IgD-negative memory B cell (primary cell): ENCODE measurements around the gene DUOXA1. TPM values are rescaled to one million over a fixed set of nuclear protein-coding genes. Genes with fewer than 3 reads are reported as not detected.

ENCODE experiments used
- H3K27ac Mint-ChIP-seq, 3 donors: one replicate each; pipeline ENCODE4 v1.8.0; 2020 to 2022; ENCODE audit warnings: mild to moderate bottlenecking in 3 of 3, mixed read lengths in 3 of 3, moderate library complexity in 1 of 3
- H3K27me3 Mint-ChIP-seq: one replicate; pipeline ENCODE4 v1.8.0; 2021; ENCODE audit warnings: mixed read lengths
- H3K36me3 Mint-ChIP-seq: one replicate; pipeline ENCODE4 v1.8.0; 2020; ENCODE audit warnings: mild to moderate bottlenecking, mixed read lengths
- H3K4me1 Mint-ChIP-seq, 3 donors: one replicate each; pipeline ENCODE4 v1.8.0; 2020 to 2022; ENCODE audit warnings: mixed read lengths in 3 of 3, mild to moderate bottlenecking in 1 of 3
- H3K4me3 Mint-ChIP-seq, 4 donors: one replicate each; pipeline ENCODE4 v1.8.0; 2020 to 2022; ENCODE audit warnings: mild to moderate bottlenecking in 4 of 4, mixed read lengths in 4 of 4, moderate library complexity in 3 of 4
- H3K9me3 Mint-ChIP-seq, 3 donors: one replicate each; pipeline ENCODE4 v1.8.0; 2020 to 2021; ENCODE audit warnings: mixed read lengths in 3 of 3, mild to moderate bottlenecking in 1 of 3
- polyA plus RNA-seq: library from polyadenylated mRNA; unstranded; fragments of 300-500 nt; fragmentation: Illumina TruSeq; gene quantifications from one replicate; pipeline ENCODE4 v1.2.3, GENCODE V29; 2021

Gene DUOXA1
- polyA plus RNA-seq, 1 donor from 2014 or later = not detected

DNA sequence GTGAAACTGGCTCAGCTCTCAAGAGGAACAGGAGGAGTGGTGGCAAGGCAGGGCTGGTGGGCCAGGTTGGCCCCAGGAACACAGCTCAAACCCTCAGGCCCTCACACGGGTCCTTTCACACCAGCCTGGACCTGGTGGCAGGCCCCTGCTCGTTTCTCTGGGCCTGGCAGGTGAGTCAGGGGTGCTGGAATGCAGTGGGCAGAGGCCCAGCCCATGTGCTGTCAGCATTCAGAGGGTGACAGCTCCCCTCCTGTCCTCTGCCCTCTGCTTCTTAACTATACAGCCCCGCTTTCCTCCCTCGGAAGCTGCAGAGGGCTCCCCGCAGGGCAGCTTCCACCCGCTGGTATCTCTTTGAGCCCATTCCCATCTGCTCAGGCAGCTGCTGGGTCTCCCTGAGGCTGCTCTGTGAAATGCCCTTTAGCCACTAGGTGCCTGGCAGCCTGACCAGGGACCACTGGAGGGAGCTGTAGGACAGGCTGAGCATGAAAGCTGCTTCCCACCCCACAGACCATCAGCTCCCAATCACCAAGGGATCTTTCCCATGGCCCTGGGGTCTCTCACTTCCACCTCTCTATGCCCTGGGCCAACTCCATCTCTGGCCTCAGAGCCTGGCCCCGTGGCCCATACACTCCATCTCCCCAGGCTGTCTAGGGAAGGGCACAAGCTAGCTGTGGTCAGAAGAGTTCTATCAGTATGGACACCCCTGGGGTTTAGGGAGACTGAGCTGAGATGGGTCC, 33.3 kb upstream of the DUOXA1 start:
- Mint-ChIP-seq H3K9me3 (no peaks in the 10 kb centered on the region), H3K4me1 (peaks cover 0 to 16% (median 8%) of the 10 kb centered on the region in 3 donors), H3K4me3 (peak overlapping the region in 1 of 4 donors; percentile 9), H3K36me3 (peaks cover 2% of the 10 kb centered on the region), H3K27ac (peak overlapping the region in 1 of 3 donors; percentile 51), H3K27me3 (no peaks in the 10 kb centered on the region)

DNA sequence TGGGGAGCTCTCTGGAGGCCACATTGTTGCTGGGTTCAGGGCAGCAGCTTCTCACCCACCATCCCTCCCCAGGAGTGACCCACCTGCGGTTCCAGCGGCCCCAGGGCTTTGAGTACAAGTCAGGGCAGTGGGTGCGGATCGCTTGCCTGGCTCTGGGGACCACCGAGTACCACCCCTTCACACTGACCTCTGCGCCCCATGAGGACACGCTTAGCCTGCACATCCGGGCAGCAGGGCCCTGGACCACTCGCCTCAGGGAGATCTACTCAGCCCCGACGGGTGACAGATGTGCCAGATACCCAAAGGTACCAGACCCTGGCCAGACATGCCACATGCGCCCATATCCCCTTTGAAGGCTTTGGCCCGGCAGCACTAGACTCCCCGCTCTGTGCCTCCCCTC, 32.0 kb upstream of the DUOXA1 start:
- Mint-ChIP-seq H3K4me1 (peaks cover 0 to 16% (median 8%) of the 10 kb centered on the region in 3 donors), H3K9me3 (no peaks in the 10 kb centered on the region), H3K36me3 (peaks cover 2% of the 10 kb centered on the region), H3K27ac (no peak overlapping the region), H3K4me3 (no peak overlapping the region), H3K27me3 (no peaks in the 10 kb centered on the region)

DNA sequence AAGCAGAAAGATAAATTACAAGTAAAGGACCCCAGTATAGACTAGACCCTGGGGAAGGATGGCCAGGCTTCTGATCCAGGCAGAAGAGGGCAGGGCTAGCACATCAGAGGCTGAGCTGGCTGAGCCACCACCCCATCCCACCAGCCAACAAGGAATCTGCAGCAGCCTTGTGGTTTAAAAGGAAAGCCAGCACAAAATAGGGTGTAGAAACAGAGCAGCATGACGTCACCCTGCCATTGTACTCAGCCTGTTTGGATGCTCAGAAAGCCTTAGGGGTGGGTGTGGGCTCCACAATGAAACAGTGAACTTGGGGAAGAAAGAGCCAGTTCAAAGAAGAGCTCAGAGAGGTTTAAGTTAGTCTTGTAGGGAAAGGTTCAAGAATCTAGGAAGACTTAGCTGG, 28.3 kb upstream of the DUOXA1 start:
- no peaks in the 10 kb centered on the region for H3K9me3 Mint-ChIP-seq

DNA sequence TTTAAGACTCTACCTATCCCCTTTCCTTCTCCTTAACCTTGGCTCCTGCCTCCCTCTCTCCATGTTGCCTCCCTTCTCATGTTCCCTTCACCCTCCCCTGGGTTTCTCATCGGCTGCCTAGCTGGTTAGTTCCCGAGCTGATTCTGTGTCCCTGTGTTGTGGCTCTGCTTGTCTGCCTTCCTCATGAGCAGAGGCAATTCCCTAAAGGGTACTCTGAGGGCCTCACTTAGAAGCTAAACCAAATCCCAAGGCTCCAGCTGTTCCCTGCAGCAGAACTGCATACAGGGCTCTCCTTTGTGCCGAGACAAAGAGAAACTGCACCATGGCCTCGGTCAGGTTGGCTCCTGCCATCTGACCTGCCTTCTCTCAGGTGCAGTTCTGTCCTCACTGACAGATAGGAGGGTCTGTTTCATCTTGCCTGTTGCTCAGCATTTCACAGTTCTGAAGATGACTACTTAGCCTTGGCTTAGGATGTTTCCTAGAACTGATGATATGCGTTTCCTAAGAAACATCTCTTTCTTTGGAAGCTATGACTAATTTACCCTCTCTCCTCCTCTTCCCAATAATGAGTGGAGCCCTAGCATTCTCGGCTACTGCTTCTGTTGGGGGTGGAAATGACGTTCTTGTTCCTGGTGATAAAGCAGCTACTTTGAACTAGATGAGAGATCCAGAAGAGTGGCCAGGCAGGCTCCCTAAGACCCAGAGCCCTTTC, 27.2 kb upstream of the DUOXA1 start:
- Mint-ChIP-seq H3K36me3 (peaks cover 2% of the 10 kb centered on the region), H3K27me3 (no peaks in the 10 kb centered on the region), H3K4me1 (peaks cover 0 to 7% (median 0%) of the 10 kb centered on the region in 3 donors), H3K4me3 (no peak overlapping the region), H3K9me3 (no peaks in the 10 kb centered on the region), H3K27ac (no peak overlapping the region)

More for the DNA sequence above, 28.3 kb upstream of the DUOXA1 start:
- Mint-ChIP-seq H3K27ac (no peak overlapping the region), H3K4me1 (peaks cover 0 to 8% (median 3%) of the 10 kb centered on the region in 3 donors), H3K27me3 (no peaks in the 10 kb centered on the region), H3K4me3 (no peak overlapping the region), H3K36me3 (peaks cover 2% of the 10 kb centered on the region)

DNA sequence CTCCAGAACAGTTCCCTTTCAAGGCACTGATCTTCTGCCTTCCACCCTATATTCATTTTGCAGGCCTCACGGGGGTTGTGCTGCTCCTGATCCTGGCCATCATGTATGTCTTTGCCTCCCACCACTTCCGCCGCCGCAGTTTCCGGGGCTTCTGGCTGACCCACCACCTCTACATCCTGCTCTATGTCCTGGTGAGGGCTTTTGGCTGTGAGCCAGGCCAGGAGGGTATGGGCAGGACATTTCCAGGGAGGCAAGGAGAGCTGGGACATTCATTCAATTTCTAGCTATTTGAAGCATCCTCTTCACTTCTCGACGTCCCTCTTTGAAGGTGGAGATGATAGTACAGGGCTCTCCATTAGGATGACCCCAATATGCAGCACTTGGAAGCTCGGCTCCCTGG, 26.1 kb upstream of the DUOXA1 start:
- no peaks in the 10 kb centered on the region for H3K9me3 Mint-ChIP-seq
- H3K36me3 Mint-ChIP-seq = peaks cover 2% of the 10 kb centered on the region
- peaks cover 0 to 6% (median 0%) of the 10 kb centered on the region in 3 donors for H3K4me1 Mint-ChIP-seq
- no peak overlapping the region for H3K27ac Mint-ChIP-seq
- H3K27me3 Mint-ChIP-seq = no peaks in the 10 kb centered on the region
- peak overlapping the region in 1 of 4 donors; percentile 23 for H3K4me3 Mint-ChIP-seq

DNA sequence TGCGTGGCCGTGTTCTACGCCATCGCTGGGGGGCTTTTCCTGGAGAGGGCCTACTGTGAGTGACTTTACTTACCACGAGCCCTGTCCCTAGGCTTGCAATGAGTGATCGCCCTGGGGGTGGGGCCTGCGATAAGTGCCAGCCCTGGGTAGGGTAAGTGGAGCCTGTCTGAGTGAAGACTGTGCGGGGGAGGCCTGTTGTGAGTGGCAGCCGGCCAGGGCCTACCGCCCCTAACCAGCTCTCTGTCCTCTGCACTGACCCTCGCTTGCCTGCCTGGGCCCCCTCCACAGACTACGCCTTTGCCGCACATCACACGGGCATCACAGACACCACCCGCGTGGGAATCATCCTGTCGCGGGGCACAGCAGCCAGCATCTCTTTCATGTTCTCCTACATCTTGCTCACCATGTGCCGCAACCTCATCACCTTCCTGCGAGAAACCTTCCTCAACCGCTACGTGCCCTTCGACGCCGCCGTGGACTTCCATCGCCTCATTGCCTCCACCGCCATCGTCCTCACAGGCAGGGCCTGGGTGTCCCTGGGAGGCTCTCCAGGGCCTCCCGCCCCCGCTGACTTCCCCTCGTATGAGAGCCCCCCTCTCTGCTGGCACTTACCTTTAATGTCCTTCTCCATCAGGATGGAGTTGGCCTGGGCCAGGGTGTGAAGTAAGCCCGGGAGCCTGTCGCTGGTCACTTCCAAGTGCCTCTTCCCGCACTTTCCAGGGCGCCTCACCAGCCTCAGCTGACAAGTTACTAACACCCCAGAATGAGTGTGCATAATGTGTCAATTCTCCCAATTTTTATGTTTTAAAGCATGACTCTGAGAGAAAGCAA, 22.5 kb upstream of the DUOXA1 start:
- no peaks in the 10 kb centered on the region for H3K9me3 Mint-ChIP-seq
- H3K27ac Mint-ChIP-seq = no peak overlapping the region
- no peaks in the 10 kb centered on the region for H3K36me3 Mint-ChIP-seq
- H3K4me3 Mint-ChIP-seq = no peak overlapping the region
- H3K4me1 Mint-ChIP-seq = no peaks in the 10 kb centered on the region
- H3K27me3 Mint-ChIP-seq = no peaks in the 10 kb centered on the region

DNA sequence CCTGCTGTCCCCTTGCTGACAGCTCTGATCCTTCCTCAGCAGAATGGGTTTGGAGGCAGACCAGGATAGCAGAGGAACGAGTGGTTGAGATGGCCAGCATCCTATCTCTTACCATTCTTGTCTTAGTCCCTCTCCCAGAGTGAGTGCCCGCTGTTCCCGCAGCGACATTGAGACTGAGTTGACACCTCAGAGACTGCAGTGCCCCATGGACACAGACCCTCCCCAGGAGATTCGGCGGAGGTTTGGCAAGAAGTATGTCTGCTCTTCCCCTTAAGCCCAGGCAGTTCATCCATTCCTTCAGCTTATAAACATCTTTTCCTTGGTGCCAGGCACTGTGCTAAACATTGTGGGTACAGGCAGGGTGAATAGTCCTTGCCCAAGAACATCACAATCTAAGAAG, 21.3 kb upstream of the DUOXA1 start:
- Mint-ChIP-seq H3K4me1 (no peaks in the 10 kb centered on the region), H3K36me3 (no peaks in the 10 kb centered on the region), H3K4me3 (no peak overlapping the region), H3K9me3 (no peaks in the 10 kb centered on the region), H3K27me3 (peaks cover under 1% of the 10 kb centered on the region), H3K27ac (no peak overlapping the region)

DNA sequence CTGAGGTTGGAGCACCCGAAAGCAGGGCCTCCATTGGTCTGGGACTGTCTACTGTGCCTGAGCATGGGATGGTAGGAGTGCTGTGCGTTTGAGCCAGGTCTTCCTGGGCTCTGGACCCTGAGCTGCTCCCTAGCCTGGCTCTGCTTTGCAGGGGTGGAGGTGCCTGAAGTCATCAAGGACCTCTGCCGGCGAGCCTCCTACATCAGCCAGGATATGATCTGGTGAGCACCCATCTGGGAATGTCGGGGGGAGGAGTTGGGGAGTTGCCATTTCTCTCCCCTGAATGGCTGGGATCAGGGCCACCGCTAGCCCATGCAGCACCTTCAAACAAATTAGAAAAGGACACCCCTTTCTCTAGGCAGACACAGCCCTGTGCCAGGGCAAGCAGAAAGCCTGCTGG, 20.8 kb upstream of the DUOXA1 start:
- Mint-ChIP-seq H3K9me3 (no peaks in the 10 kb centered on the region), H3K27ac (no peak overlapping the region), H3K36me3 (no peaks in the 10 kb centered on the region), H3K27me3 (peaks cover 1% of the 10 kb centered on the region), H3K4me1 (no peaks in the 10 kb centered on the region), H3K4me3 (no peak overlapping the region)

DNA sequence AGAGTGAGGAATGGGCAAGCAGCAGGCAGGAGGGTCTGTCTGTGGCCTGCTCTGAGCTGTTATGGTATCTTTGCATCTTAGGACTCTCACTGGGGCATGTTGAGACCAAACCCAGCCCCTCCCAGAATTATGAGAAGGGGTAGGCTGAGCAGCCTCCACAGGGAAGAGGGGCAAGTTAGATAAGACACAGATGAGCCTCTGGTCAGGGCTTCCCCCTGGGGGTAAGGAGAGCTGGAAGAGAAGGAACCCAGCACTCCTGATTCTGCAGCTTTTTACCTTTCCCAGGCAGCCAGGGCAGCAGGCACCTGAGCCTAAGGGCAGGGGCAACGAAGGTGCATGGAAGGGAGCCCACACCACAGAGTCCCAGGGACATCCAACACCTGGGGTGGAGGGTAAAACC, 19.4 kb upstream of the DUOXA1 start:
- Mint-ChIP-seq H3K4me1 (no peaks in the 10 kb centered on the region), H3K9me3 (no peaks in the 10 kb centered on the region), H3K27ac (no peak overlapping the region), H3K36me3 (no peaks in the 10 kb centered on the region), H3K4me3 (no peak overlapping the region), H3K27me3 (peaks cover 5% of the 10 kb centered on the region)

DNA sequence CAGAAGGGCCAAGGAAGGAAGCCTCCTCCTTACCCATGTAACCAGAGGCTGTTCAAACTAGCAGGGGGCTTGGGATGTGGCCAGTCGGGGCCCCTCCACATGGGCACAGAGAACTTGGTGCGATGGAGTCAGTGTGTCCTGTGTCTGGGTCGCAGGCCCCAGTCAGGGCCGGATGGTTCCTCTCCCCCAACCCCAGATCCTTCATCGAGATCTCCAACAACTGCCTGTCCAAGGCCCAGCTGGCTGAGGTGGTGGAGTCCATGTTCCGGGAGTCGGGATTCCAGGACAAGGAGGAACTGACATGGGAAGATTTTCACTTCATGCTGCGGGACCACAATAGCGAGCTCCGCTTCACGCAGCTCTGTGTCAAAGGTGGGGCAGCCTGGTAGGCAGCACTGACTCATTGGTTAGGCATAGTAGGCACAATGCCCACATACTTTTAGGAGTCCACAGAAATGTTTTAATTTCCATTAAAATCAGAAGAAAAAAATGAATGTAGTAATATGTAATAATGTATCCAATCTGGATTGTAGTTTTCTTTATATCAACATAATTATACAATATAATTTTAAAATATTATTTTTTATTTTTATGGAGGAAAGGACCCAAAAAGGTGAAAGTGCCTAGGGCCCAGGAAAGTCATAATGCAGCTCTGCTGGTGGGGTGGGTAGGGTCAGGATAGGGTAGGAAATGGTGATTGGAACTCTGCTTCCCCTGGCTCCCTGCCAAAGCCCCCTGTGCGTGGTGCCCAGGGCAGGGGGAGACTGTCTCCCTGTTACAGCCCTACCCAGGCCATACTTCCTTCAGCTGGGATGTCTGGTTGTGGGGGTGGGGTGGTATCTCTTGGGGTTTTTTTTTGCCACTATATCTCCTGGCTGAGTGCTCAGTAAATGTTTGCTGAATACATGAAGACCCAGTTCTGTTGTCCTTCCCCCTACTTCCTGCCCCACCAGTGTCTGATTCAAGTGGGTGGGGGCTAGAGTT, 18.7 kb upstream of the DUOXA1 start:
- Mint-ChIP-seq H3K27ac (no peak overlapping the region), H3K27me3 (peaks cover 5% of the 10 kb centered on the region), H3K9me3 (no peaks in the 10 kb centered on the region)

DNA sequence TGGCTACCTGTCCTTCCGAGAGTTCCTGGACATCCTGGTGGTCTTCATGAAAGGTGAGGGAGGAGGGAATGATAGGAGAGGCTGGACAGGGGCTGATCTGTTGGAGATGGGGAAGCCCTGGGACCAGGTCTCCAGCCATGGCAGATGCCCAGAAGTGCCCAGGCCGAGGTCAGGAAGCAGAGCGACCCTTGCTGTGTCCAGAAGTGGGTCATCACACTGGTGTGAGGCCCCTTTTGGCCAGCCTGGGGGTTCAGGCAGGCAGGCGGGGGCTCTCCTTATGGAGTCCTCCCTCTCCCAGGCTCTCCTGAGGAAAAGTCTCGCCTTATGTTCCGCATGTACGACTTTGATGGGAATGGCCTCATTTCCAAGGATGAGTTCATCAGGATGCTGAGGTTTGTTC, 17.9 kb upstream of the DUOXA1 start:
- no peak overlapping the region for H3K27ac Mint-ChIP-seq
- no peaks in the 10 kb centered on the region for H3K4me1 Mint-ChIP-seq
- peak overlapping the region in 1 of 4 donors; percentile 48 for H3K4me3 Mint-ChIP-seq
- peaks cover 5% of the 10 kb centered on the region for H3K27me3 Mint-ChIP-seq
- no peaks in the 10 kb centered on the region for H3K9me3 Mint-ChIP-seq
- H3K36me3 Mint-ChIP-seq = no peaks in the 10 kb centered on the region

More for the DNA sequence above, 18.7 kb upstream of the DUOXA1 start:
- Mint-ChIP-seq H3K4me1 (no peaks in the 10 kb centered on the region), H3K36me3 (no peaks in the 10 kb centered on the region), H3K4me3 (peak overlapping the region in 1 of 4 donors; percentile 48)

DNA sequence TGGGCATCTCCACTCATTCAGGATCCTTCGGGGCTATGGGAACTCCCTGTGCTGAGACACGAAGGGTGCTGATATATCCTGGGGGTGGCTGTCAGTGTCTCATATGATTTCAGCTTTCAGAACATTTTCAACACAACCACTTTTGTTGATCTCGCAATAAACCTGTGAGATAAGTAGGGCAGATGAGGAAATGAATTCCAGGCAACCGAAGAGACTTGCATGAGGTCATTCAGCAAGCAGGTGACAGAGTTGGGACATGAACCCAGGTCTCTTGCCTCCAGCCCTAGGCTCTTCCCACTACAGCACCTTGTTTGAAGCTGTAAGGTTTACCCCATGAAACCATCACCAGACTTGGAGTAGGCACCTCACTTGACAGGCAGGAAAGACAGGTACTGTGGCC, 16.7 kb upstream of the DUOXA1 start:
- no peak overlapping the region for H3K27ac Mint-ChIP-seq
- H3K4me1 Mint-ChIP-seq = no peaks in the 10 kb centered on the region
- no peaks in the 10 kb centered on the region for H3K9me3 Mint-ChIP-seq
- H3K36me3 Mint-ChIP-seq = no peaks in the 10 kb centered on the region
- H3K27me3 Mint-ChIP-seq = peaks cover 7% of the 10 kb centered on the region
- no peak overlapping the region for H3K4me3 Mint-ChIP-seq

DNA sequence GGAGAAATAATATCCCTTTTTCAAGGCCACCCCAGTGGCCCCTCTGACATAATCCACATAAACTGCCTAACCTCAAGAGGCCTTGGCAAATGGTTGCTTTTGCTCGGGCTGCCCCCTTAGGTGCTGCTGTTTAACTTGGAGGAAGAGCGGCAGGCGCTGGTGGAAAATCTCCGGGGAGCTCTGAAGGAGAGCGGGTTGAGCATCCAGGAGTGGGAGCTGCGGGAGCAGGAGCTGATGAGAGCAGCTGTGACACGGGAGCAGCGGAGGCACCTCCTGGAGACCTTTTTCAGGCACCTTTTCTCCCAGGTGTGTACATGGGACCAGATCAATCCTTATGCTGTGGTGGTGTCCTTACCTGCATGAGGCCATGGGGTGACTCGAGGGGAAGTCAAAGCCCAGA, 15.1 kb upstream of the DUOXA1 start:
- no peaks in the 10 kb centered on the region for H3K4me1 Mint-ChIP-seq
- H3K27me3 Mint-ChIP-seq = peaks cover 7% of the 10 kb centered on the region
- no peaks in the 10 kb centered on the region for H3K9me3 Mint-ChIP-seq
- no peak overlapping the region for H3K4me3 Mint-ChIP-seq
- no peaks in the 10 kb centered on the region for H3K36me3 Mint-ChIP-seq
- H3K27ac Mint-ChIP-seq = no peak overlapping the region

DNA sequence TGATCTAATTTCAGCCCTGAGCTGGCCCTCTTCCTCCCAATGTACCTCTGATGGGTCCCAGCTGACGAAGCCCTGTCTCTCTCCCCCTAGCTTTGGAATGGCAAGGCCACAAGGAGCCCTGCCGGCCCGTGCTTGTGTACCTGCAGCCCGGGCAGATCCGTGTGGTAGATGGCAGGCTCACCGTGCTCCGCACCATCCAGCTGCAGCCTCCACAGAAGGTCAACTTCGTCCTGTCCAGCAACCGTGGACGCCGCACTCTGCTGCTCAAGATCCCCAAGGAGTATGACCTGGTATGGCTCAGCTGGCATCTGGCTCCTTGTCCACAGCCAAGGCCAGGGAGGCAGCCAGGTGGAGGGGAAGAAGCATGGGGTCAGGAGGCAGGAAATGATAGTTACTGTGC, 14.3 kb upstream of the DUOXA1 start:
- Mint-ChIP-seq H3K27me3 (peaks cover 7% of the 10 kb centered on the region), H3K4me1 (no peaks in the 10 kb centered on the region), H3K9me3 (no peaks in the 10 kb centered on the region), H3K4me3 (no peak overlapping the region), H3K27ac (no peak overlapping the region), H3K36me3 (no peaks in the 10 kb centered on the region)
